ENCODE measurements around the gene TMEM201. TPM values are rescaled to one million over a fixed set of nuclear protein-coding genes. Genes with fewer than 3 reads are reported as not detected.

The TMEM201 gene
- total RNA-seq, 3 donors from 2014 or later (not counting 1 experiment from before 2014, with no cell fraction given), result 7.3 to 10.2 (median 8.8) TPM

- TF ChIP-seq CTCF (IDR thresholded peaks at IDR 0.05), result no peak
- 94% methylated on average over 4 of the region's 4 CpGs for WGBS (ENCODE audit: insufficient coverage)
- peaks cover under 1% of the 10 kb centered on the region for H3K36me3 Mint-ChIP-seq
- intact Hi-C loops (cut with micrococcal nuclease), result no loop called here
- H3K27ac Mint-ChIP-seq, result no peak overlapping the region
- peaks cover 8 to 16% of the 10 kb centered on the region in 2 donors for H3K4me1 Mint-ChIP-seq
- H3K4me1 ChIP-seq (ENCODE audit: control insufficient read depth, insufficient read depth, low read length), result no peaks in the 10 kb centered on the region
- H3K9me3 Mint-ChIP-seq, result no peaks in the 10 kb centered on the region
- DNase-seq (no peak), ATAC-seq (no peak)
- no peak overlapping the region for H3K27ac ChIP-seq (ENCODE audit: low read length)
- H3K4me3 ChIP-seq (ENCODE audit: low read length), result no peak overlapping the region
- no peaks in the 10 kb centered on the region for H3K9me3 ChIP-seq (ENCODE audit: control insufficient read depth, insufficient read depth, low read length)
- no peak overlapping the region for H3K4me3 Mint-ChIP-seq
- no peaks in the 10 kb centered on the region for H3K27me3 Mint-ChIP-seq (ENCODE audit: low read depth in 2 of 2)
- H3K27me3 ChIP-seq (ENCODE audit: control insufficient read depth, insufficient read depth, low read length), result no peaks in the 10 kb centered on the region
- H3K36me3 ChIP-seq (ENCODE audit: control insufficient read depth, insufficient read depth, low read length), result peaks cover 15% of the 10 kb centered on the region
These were observed 35.0 kb upstream of the TMEM201 start for GRCh38 chr1:9553736-9554144.

GRCh38 chr1:9555942-9556341, 32.8 kb upstream of the TMEM201 start:
- Histone ChIP-seq H3K27ac (ENCODE audit: low read length) (no peak overlapping the region), H3K36me3 (ENCODE audit: control insufficient read depth, insufficient read depth, low read length) (peaks cover 15% of the 10 kb centered on the region), H3K9me3 (ENCODE audit: control insufficient read depth, insufficient read depth, low read length) (no peaks in the 10 kb centered on the region), H3K27me3 (ENCODE audit: control insufficient read depth, insufficient read depth, low read length) (no peaks in the 10 kb centered on the region), H3K4me1 (ENCODE audit: control insufficient read depth, insufficient read depth, low read length) (no peaks in the 10 kb centered on the region), H3K4me3 (ENCODE audit: low read length) (no peak overlapping the region)
- Mint-ChIP-seq H3K36me3 (peaks cover 6% of the 10 kb centered on the region), H3K4me1 (peaks cover 11 to 12% of the 10 kb centered on the region in 2 donors), H3K9me3 (no peaks in the 10 kb centered on the region), H3K27me3 (ENCODE audit: low read depth in 2 of 2) (no peaks in the 10 kb centered on the region), H3K4me3 (no peak overlapping the region), H3K27ac (no peak overlapping the region)
- ATAC-seq, result no peak
- intact Hi-C loops (cut with micrococcal nuclease), result no loop called here
- 96% methylated on average over 4 of the region's 4 CpGs for WGBS (ENCODE audit: insufficient coverage)
- TF ChIP-seq CTCF (IDR thresholded peaks at IDR 0.05), result no peak
- no peak for DNase-seq

- H3K4me1 Mint-ChIP-seq, result peaks cover 6 to 7% of the 10 kb centered on the region in 2 donors
- no peak overlapping the region for H3K27ac ChIP-seq (ENCODE audit: low read length)
- peaks cover 15% of the 10 kb centered on the region for H3K36me3 ChIP-seq (ENCODE audit: control insufficient read depth, insufficient read depth, low read length)
- no peak overlapping the region for H3K4me3 Mint-ChIP-seq
- DNase-seq, result peak in 1 of 2 donors; percentile 21
- no peak for TF ChIP-seq CTCF (IDR thresholded peaks at IDR 0.05)
- peaks cover 6% of the 10 kb centered on the region for H3K36me3 Mint-ChIP-seq
- ATAC-seq, result no peak
- no peaks in the 10 kb centered on the region for H3K27me3 ChIP-seq (ENCODE audit: control insufficient read depth, insufficient read depth, low read length)
- no peaks in the 10 kb centered on the region for H3K9me3 ChIP-seq (ENCODE audit: control insufficient read depth, insufficient read depth, low read length)
- intact Hi-C loops (cut with micrococcal nuclease), result no loop called here
- H3K4me3 ChIP-seq (ENCODE audit: low read length), result no peak overlapping the region
- no peaks in the 10 kb centered on the region for H3K9me3 Mint-ChIP-seq
- H3K4me1 ChIP-seq (ENCODE audit: control insufficient read depth, insufficient read depth, low read length), result no peaks in the 10 kb centered on the region
- no peak overlapping the region for H3K27ac Mint-ChIP-seq
- no peaks in the 10 kb centered on the region for H3K27me3 Mint-ChIP-seq (ENCODE audit: low read depth in 2 of 2)
- whole genome bisulfite sequencing (ENCODE audit: insufficient coverage), result 82% methylated on average over 4 of the region's 5 CpGs
These were observed 31.1 kb upstream of the TMEM201 start for GRCh38 chr1:9557624-9558023.

- Histone ChIP-seq H3K27me3 (ENCODE audit: control insufficient read depth, insufficient read depth, low read length) (no peaks in the 10 kb centered on the region), H3K4me1 (ENCODE audit: control insufficient read depth, insufficient read depth, low read length) (no peaks in the 10 kb centered on the region), H3K4me3 (ENCODE audit: low read length) (no peak overlapping the region), H3K27ac (ENCODE audit: low read length) (no peak overlapping the region), H3K36me3 (ENCODE audit: control insufficient read depth, insufficient read depth, low read length) (peaks cover 15% of the 10 kb centered on the region), H3K9me3 (ENCODE audit: control insufficient read depth, insufficient read depth, low read length) (no peaks in the 10 kb centered on the region)
- H3K36me3 Mint-ChIP-seq, result peaks cover 6% of the 10 kb centered on the region
- H3K27me3 Mint-ChIP-seq (ENCODE audit: low read depth in 2 of 2), result no peaks in the 10 kb centered on the region
- TF ChIP-seq CTCF (IDR thresholded peaks at IDR 0.05), result no peak
- H3K4me1 Mint-ChIP-seq, result peaks cover 6 to 7% of the 10 kb centered on the region in 2 donors
- 85% methylated on average over 6 of the region's 6 CpGs for WGBS (ENCODE audit: insufficient coverage)
- H3K9me3 Mint-ChIP-seq, result no peaks in the 10 kb centered on the region
- H3K4me3 Mint-ChIP-seq, result no peak overlapping the region
- intact Hi-C loops (cut with micrococcal nuclease), result no loop called here
- ATAC-seq, result no peak
- H3K27ac Mint-ChIP-seq, result no peak overlapping the region
- peak in 1 of 2 donors; percentile 34 for DNase-seq
These were observed 30.3 kb upstream of the TMEM201 start for GRCh38 chr1:9558271-9558945.
